A673 (cell line): ENCODE measurements around the gene MAGEB10.

Source experiments
- CTCF ChIP-seq: fragments of 300-800, 200-600 bp; sonication (generic); conservative IDR thresholded peaks from 2 replicates; pipeline ENCODE4 v1.5.1; 2017; ENCODE audit warnings: low read depth, mild to moderate bottlenecking, antibody characterized with exemption, low read length, moderate library complexity, mixed read lengths
- EZH2 ChIP-seq: fragments of 200-600 bp; sonication (generic); IDR thresholded peaks from 2 replicates; pipeline ENCODE4 v1.6.1; 2017; ENCODE audit warnings: borderline replicate concordance, low read depth, mild to moderate bottlenecking, mixed read lengths, antibody characterized with exemption, low read length; ENCODE audit not compliant: poor library complexity, severe bottlenecking

GRCh38 chrX:27775984-27776383 lies 31.8 kb upstream of the MAGEB10 start:
- TF ChIP-seq CTCF (no peak), EZH2 (no peak)
